Skeletal muscle satellite cell (primary cell): ENCODE measurements around the gene TTC39A.
A peak's percentile ranks its signal among the peaks of the same experiment; 100 is the strongest.

ENCODE experiments used
- H3K27me3 ChIP-seq: 2 replicates; pipeline ENCODE4 v1.7.0; 2013; ENCODE audit warnings: low read length; ENCODE audit not compliant: control insufficient read depth, insufficient read depth
- H3K36me3 ChIP-seq: 2 replicates; pipeline ENCODE4 v1.7.0; 2013; ENCODE audit warnings: mild to moderate bottlenecking, control low read depth, low read length; ENCODE audit not compliant: insufficient read depth
- H3K4me1 ChIP-seq: 2 replicates; pipeline ENCODE4 v1.7.0; 2013; ENCODE audit warnings: low read length; ENCODE audit not compliant: control insufficient read depth, insufficient read depth
- H3K4me2 ChIP-seq: 2 replicates; pipeline ENCODE4 v1.7.0; 2013; ENCODE audit warnings: mild to moderate bottlenecking, low read length
- H3K4me3 ChIP-seq: 2 replicates; pipeline ENCODE4 v1.7.0; 2013; ENCODE audit warnings: low read length
- H3K9ac ChIP-seq: 2 replicates; pipeline ENCODE4 v1.7.0; 2013; ENCODE audit warnings: mild to moderate bottlenecking, low read depth, low read length, moderate library complexity
- H3K9me3 ChIP-seq: replicated peaks from 2 replicates; pipeline ENCODE4 v1.7.0; 2013; ENCODE audit warnings: mild to moderate bottlenecking, control low read depth, low read length

Gene TTC39A

GRCh38 chr1:51249445-51249844 is 80.9 kb downstream of the TTC39A start:
- Histone ChIP-seq H3K9ac (no peak overlapping the region), H3K27me3 (no peaks in the 10 kb centered on the region), H3K4me1 (peaks cover 7% of the 10 kb centered on the region), H3K36me3 (no peaks in the 10 kb centered on the region), H3K4me3 (no peak overlapping the region), H3K9me3 (no peaks in the 10 kb centered on the region), H3K4me2 (no peak overlapping the region)

DNA sequence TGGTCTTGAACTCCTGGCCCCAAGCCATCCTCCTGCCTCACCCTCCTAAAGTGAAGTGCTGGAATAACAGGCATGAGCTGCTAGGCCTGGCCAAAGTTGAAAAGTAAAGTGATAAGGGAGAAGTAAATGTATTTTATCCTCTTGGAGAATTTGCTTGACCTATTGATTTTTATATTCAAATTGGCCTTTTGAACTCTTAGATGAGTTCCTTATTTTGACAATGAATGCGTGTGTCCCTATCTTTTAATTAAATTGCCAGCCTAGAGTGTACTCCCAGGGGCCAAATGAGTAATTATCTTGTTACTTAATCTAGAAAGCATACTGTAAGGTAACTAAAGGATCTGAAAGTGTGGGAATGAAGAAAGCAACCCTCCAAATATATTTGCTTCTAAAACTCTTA is 82.9 kb downstream of the TTC39A start:
- Histone ChIP-seq H3K4me3 (no peak overlapping the region), H3K4me2 (no peak overlapping the region), H3K9ac (no peak overlapping the region), H3K9me3 (no peaks in the 10 kb centered on the region), H3K4me1 (peaks cover 12% of the 10 kb centered on the region), H3K36me3 (no peaks in the 10 kb centered on the region), H3K27me3 (no peaks in the 10 kb centered on the region)

GRCh38 chr1:51247022-51247421 is 83.3 kb downstream of the TTC39A start:
- Histone ChIP-seq H3K9me3 (no peaks in the 10 kb centered on the region), H3K4me2 (no peak overlapping the region), H3K27me3 (no peaks in the 10 kb centered on the region), H3K9ac (no peak overlapping the region), H3K4me3 (no peak overlapping the region), H3K4me1 (peaks cover 16% of the 10 kb centered on the region), H3K36me3 (no peaks in the 10 kb centered on the region)

DNA sequence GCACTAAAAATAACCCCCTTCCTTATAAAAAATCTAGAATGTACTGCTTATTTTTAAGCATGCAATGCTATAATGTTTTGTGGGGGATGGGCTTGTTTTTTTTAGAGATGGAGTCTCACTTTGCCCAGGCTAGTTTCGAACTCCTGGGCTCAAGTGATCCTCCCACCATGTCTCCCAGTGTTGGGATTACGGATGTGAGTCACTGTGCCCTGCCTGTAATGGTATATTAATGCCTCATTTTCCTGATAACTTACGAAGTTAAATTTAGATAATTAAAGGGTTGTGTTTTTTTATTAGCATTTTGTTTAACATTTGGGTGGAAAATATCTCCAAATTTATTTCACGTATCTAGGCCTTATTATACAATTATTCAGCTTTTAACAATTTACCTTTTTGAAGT is 87.8 kb downstream of the TTC39A start:
- Histone ChIP-seq H3K4me3 (no peak overlapping the region), H3K9me3 (no peaks in the 10 kb centered on the region), H3K36me3 (peaks cover 4% of the 10 kb centered on the region), H3K27me3 (no peaks in the 10 kb centered on the region), H3K4me2 (peak overlapping the region; percentile 28), H3K4me1 (peaks cover 27% of the 10 kb centered on the region), H3K9ac (no peak overlapping the region)

DNA sequence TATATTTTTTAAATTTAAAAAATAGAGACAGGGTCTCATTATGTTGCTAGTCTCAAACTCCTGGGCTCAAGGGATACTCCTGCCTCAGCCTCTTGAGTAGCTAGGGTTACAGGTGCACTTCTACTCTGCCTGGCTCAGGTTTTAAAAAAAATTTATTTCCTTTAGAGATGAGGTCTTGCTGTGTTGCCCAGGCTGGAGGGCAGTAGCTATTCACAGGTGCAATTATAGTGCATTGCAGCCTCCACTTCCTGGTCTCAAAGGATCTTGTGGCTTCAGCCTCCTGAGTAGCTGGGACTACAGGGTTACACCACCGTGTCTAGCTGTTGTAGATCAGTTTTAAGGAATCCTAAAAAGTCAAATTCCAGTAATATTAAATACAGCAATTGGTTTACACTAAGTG is 89.2 kb downstream of the TTC39A start:
- H3K9me3 ChIP-seq = no peaks in the 10 kb centered on the region
- no peaks in the 10 kb centered on the region for H3K27me3 ChIP-seq
- H3K4me2 ChIP-seq = no peak overlapping the region
- peaks cover 24% of the 10 kb centered on the region for H3K4me1 ChIP-seq
- H3K9ac ChIP-seq = no peak overlapping the region
- H3K36me3 ChIP-seq = peaks cover 4% of the 10 kb centered on the region
- H3K4me3 ChIP-seq = no peak overlapping the region

DNA sequence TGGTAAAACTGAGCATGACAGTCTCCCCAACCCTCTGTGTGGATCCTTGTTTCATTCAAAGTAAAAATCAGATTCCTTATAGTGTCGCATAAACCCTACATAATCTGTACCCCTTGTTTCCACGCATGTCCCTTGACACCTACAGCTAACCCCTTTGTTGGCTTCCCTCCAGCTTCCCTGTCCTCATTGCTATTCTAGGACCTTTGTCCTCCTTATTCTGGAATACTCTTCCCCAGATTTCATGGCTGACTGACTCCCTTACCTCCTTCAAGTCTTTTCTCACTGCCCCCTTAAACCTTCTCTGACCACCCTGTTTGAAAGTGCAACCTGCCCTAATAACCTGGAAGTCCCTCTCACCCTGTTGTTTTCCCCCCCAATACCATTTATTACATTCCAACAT is 90.3 kb downstream of the TTC39A start:
- Histone ChIP-seq H3K4me1 (peaks cover 31% of the 10 kb centered on the region), H3K9ac (no peak overlapping the region), H3K4me2 (peak overlapping the region; percentile 2), H3K4me3 (no peak overlapping the region), H3K9me3 (no peaks in the 10 kb centered on the region), H3K27me3 (no peaks in the 10 kb centered on the region), H3K36me3 (peaks cover 4% of the 10 kb centered on the region)

DNA sequence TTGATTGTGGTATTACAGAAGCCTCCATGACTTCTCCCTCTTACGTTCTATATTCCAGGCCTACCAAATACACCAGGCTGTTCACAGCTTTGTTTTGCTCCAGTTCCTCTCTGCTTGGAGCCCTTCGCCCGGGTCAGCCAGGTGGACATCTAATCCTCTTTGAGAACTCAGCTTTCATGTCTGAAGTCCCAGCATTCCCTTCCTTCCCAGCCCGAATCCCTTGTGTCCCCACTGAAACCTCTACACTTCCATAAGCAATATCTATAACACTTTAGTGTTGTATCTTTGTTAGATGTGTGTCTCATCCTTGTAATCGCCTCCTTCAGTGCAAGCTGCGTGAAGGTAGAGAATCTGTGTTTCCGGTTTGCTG is 92.3 kb downstream of the TTC39A start:
- peak overlapping the region; percentile 96 for H3K9ac ChIP-seq

DNA sequence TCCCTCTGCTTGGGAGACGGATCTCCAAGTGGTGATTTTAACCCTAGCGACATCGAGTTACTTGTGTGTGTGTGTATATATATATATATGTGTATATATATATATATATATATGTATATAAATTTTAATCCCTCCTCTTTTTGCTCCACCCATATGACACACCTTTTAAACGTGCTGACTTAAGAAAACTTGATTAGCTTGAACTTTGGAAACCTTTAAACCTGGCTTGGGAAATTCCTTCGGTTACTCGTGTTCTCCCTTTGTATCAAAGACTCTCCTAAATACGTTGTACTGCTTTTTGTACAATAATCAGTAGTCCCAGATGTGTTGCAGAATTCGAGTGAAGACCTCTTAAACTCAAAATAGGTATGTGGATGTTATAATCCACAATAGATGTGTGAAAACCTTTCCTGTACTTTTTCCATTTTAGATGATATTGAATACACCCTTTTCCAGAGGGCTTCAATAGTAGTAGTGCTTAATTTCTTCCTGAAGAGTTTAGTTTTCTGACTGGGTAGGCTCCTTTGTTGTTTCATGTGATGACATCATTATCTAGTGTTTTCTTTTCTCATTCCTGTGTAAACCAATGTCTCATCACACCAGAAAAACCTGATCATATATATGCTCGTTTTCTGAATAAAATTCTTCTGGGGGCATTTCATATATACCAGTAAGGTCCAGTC is 92.9 kb downstream of the TTC39A start:
- peaks cover 4% of the 10 kb centered on the region for H3K36me3 ChIP-seq
- H3K4me2 ChIP-seq = peak overlapping the region; percentile 79
- H3K9me3 ChIP-seq = no peaks in the 10 kb centered on the region
- H3K4me1 ChIP-seq = peaks cover 30% of the 10 kb centered on the region
- peak overlapping the region; percentile 95 for H3K4me3 ChIP-seq
- H3K27me3 ChIP-seq = no peaks in the 10 kb centered on the region
- peak overlapping the region; percentile 96 for H3K9ac ChIP-seq

More for the DNA sequence above, 92.3 kb downstream of the TTC39A start:
- H3K4me3 ChIP-seq = peak overlapping the region; percentile 95
- H3K4me1 ChIP-seq = peaks cover 35% of the 10 kb centered on the region
- peak overlapping the region; percentile 79 for H3K4me2 ChIP-seq
- H3K36me3 ChIP-seq = peaks cover 4% of the 10 kb centered on the region
- no peaks in the 10 kb centered on the region for H3K9me3 ChIP-seq
- H3K27me3 ChIP-seq = no peaks in the 10 kb centered on the region
